ENCODE data around the gene ENDOV.
A peak's percentile ranks its signal among the peaks of the same experiment; 100 is the strongest.

The ENDOV gene

GRCh38 chr17:80414803-80415625, at the start of gene ENDOV:
TSS of gene ENDOV (plus strand) at chr17:80415167. CDS start at chr17:80415195, 28 bp downstream.
- peak within 1 kb of the TSS; percentile 80 for H3K9ac ChIP-seq (ENCODE audit: low read length)
- no peaks in the 10 kb centered on the region for H3K4me1 ChIP-seq (ENCODE audit: control insufficient read depth, low read depth, low read length)
- H3K36me3 ChIP-seq (ENCODE audit: control insufficient read depth, low read depth, low read length), result peaks cover 4% of the 10 kb centered on the region
- peak within 1 kb of the TSS; percentile 84 for H3K27ac ChIP-seq (ENCODE audit: low read length)
- peak within 1 kb of the TSS; percentile 96 for H3K4me3 ChIP-seq (ENCODE audit: low read length)
- H3K27me3 ChIP-seq (ENCODE audit: control insufficient read depth, insufficient read depth, low read length), result peaks cover 35% of the 10 kb centered on the region
- no peaks in the 10 kb centered on the region for H3K9me3 ChIP-seq (ENCODE audit: control insufficient read depth, low read depth, low read length)

DNA sequence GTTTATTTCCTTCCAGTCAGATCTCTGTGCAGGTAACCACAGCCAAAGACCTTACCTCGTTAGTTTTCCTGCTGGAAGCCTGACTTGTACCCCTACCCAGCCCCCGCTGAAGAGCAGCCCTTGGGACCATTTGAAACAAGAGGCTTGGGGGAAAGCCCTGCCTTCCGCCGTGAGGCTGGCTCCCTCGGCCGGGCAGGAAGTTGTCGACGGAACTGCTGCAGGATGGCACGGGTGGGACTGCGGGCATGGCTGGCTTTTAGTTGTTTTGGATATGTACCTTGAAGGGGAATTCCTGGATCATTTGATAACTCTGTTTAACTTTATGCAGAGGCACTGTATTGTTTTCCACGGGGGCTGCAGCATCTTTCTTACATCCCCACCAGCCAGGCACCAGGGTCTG, 49.0 kb upstream of the ENDOV start:
- Histone ChIP-seq H3K4me3 (ENCODE audit: low read length) (no peak overlapping the region), H3K36me3 (ENCODE audit: control insufficient read depth, low read depth, low read length) (peaks cover 50% of the 10 kb centered on the region), H3K4me1 (ENCODE audit: control insufficient read depth, low read depth, low read length) (no peaks in the 10 kb centered on the region), H3K27ac (ENCODE audit: low read length) (no peak overlapping the region), H3K9ac (ENCODE audit: low read length) (no peak overlapping the region), H3K27me3 (ENCODE audit: control insufficient read depth, insufficient read depth, low read length) (no peaks in the 10 kb centered on the region), H3K9me3 (ENCODE audit: control insufficient read depth, low read depth, low read length) (no peaks in the 10 kb centered on the region)

DNA sequence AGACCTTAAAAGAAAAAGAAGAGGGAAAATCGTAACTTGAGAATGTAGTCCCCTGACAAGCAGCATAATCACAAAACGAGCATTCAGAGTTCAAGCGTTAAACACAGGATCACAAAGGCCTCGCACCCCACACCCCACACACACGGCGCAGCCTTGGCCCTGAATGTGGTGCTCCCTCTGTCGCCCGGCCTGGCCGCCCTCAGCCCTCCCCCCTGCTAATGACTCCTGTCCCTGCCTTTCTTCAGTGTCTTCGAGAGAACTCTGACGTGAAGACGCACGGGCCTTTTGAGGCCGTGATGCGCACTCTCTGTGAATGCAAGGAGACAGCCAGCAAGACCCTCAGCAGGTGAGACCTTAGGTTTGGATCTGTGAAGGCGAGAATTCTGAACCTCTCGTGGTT, 47.5 kb upstream of the ENDOV start:
- no peaks in the 10 kb centered on the region for H3K9me3 ChIP-seq (ENCODE audit: control insufficient read depth, low read depth, low read length)
- H3K27me3 ChIP-seq (ENCODE audit: control insufficient read depth, insufficient read depth, low read length), result no peaks in the 10 kb centered on the region
- H3K27ac ChIP-seq (ENCODE audit: low read length), result no peak overlapping the region
- no peak overlapping the region for H3K9ac ChIP-seq (ENCODE audit: low read length)
- H3K4me1 ChIP-seq (ENCODE audit: control insufficient read depth, low read depth, low read length), result no peaks in the 10 kb centered on the region
- H3K4me3 ChIP-seq (ENCODE audit: low read length), result no peak overlapping the region
- peaks cover 50% of the 10 kb centered on the region for H3K36me3 ChIP-seq (ENCODE audit: control insufficient read depth, low read depth, low read length)

GRCh38 chr17:80371196-80371595, 43.8 kb upstream of the ENDOV start:
- H3K36me3 ChIP-seq (ENCODE audit: control insufficient read depth, low read depth, low read length), result peaks cover 51% of the 10 kb centered on the region
- no peak overlapping the region for H3K9ac ChIP-seq (ENCODE audit: low read length)
- H3K9me3 ChIP-seq (ENCODE audit: control insufficient read depth, low read depth, low read length), result no peaks in the 10 kb centered on the region
- H3K27me3 ChIP-seq (ENCODE audit: control insufficient read depth, insufficient read depth, low read length), result no peaks in the 10 kb centered on the region
- H3K4me1 ChIP-seq (ENCODE audit: control insufficient read depth, low read depth, low read length), result peaks cover 6% of the 10 kb centered on the region
- H3K27ac ChIP-seq (ENCODE audit: low read length), result no peak overlapping the region
- no peak overlapping the region for H3K4me3 ChIP-seq (ENCODE audit: low read length)

- Histone ChIP-seq H3K27me3 (ENCODE audit: control insufficient read depth, insufficient read depth, low read length) (no peaks in the 10 kb centered on the region), H3K9me3 (ENCODE audit: control insufficient read depth, low read depth, low read length) (no peaks in the 10 kb centered on the region), H3K9ac (ENCODE audit: low read length) (no peak overlapping the region), H3K27ac (ENCODE audit: low read length) (no peak overlapping the region), H3K4me3 (ENCODE audit: low read length) (no peak overlapping the region), H3K4me1 (ENCODE audit: control insufficient read depth, low read depth, low read length) (peaks cover 6% of the 10 kb centered on the region), H3K36me3 (ENCODE audit: control insufficient read depth, low read depth, low read length) (peaks cover 58% of the 10 kb centered on the region)
These were observed 42.5 kb upstream of the ENDOV start for GRCh38 chr17:80372456-80372855.

DNA sequence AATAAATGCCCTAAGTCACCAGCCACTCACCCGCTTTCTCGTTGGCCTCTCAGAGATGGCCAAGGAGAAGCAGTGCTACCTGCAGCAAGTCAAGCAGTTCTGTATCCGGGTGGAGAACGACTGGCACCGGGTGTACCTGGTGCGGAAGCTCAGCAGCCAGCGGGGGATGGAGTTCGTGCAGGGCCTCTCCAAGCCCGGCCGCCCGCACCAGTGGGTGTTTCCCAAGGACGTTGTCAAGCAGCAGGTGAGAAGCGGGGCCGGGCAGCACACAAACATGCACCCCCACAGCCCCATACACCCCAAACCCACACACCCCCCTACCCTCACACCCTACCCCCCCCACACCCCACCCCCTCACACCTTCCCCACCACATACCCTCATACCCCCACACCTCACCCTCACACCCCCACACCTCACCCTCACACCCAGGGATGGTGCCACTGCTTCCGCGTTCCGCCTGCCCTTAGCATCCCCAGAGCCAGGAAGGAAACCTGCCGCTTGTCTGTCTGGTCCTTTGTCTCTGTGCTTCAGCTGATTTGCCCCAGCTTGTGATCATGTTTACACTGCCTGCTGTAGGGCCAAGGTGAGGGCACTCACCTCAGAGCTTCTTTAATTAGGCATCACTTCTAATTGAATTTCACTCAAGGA, 41.9 kb upstream of the ENDOV start:
- no peak overlapping the region for H3K9ac ChIP-seq (ENCODE audit: low read length)
- H3K27me3 ChIP-seq (ENCODE audit: control insufficient read depth, insufficient read depth, low read length), result no peaks in the 10 kb centered on the region
- peaks cover 6% of the 10 kb centered on the region for H3K4me1 ChIP-seq (ENCODE audit: control insufficient read depth, low read depth, low read length)
- H3K9me3 ChIP-seq (ENCODE audit: control insufficient read depth, low read depth, low read length), result no peaks in the 10 kb centered on the region
- H3K36me3 ChIP-seq (ENCODE audit: control insufficient read depth, low read depth, low read length), result peaks cover 59% of the 10 kb centered on the region
- no peak overlapping the region for H3K27ac ChIP-seq (ENCODE audit: low read length)
- H3K4me3 ChIP-seq (ENCODE audit: low read length), result no peak overlapping the region

- Histone ChIP-seq H3K9me3 (ENCODE audit: control insufficient read depth, low read depth, low read length) (no peaks in the 10 kb centered on the region), H3K27me3 (ENCODE audit: control insufficient read depth, insufficient read depth, low read length) (no peaks in the 10 kb centered on the region), H3K4me1 (ENCODE audit: control insufficient read depth, low read depth, low read length) (peaks cover 6% of the 10 kb centered on the region), H3K36me3 (ENCODE audit: control insufficient read depth, low read depth, low read length) (peaks cover 61% of the 10 kb centered on the region), H3K27ac (ENCODE audit: low read length) (no peak overlapping the region), H3K4me3 (ENCODE audit: low read length) (no peak overlapping the region), H3K9ac (ENCODE audit: low read length) (no peak overlapping the region)
These were observed 40.8 kb upstream of the ENDOV start for GRCh38 chr17:80374039-80374731.

DNA sequence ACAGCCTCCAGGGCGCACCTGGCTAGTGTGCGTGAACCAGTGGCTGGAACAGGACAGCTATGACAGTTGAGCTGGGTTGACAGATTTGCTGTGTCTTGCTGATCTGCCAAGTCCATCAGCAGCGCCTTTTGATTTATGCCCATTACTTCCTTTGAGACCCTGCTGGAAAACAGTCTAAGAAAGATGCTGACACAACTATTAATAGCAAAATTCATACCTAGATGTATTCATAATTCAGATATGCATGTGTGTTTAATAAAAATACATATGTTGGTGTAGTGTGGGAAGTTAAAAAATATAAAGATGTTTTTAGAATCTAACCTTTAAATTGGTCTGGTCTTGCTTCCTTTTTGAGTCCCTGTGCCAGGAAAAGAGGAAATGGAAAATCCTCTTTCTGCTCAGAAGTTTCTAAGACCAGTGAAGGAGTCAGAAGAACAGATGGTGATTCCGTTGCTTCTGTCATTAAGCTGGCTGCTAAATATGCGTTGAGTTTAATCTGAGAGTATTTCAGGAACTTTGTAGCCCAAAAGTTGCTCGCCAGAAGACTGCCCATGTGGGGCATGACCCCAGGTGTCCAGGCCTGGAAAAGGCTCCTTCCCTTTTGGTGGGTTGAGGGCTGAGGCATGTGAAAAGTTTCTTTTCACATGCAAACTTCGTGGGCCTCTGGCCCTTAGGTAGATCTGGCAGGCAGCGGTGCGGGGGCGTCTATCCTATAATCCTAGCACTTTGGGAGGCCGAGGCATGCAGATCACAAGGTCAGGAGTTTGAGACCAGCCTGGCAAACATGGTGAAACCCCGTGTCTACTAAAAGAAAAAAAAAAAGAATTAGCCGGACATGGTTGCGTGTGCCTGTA, 40.0 kb upstream of the ENDOV start:
- Histone ChIP-seq H3K4me1 (ENCODE audit: control insufficient read depth, low read depth, low read length) (peaks cover 6% of the 10 kb centered on the region), H3K36me3 (ENCODE audit: control insufficient read depth, low read depth, low read length) (peaks cover 61% of the 10 kb centered on the region), H3K4me3 (ENCODE audit: low read length) (no peak overlapping the region), H3K9me3 (ENCODE audit: control insufficient read depth, low read depth, low read length) (no peaks in the 10 kb centered on the region), H3K27me3 (ENCODE audit: control insufficient read depth, insufficient read depth, low read length) (no peaks in the 10 kb centered on the region), H3K9ac (ENCODE audit: low read length) (no peak overlapping the region), H3K27ac (ENCODE audit: low read length) (no peak overlapping the region)

- H3K4me3 ChIP-seq (ENCODE audit: low read length), result no peak overlapping the region
- H3K9me3 ChIP-seq (ENCODE audit: control insufficient read depth, low read depth, low read length), result no peaks in the 10 kb centered on the region
- no peak overlapping the region for H3K9ac ChIP-seq (ENCODE audit: low read length)
- H3K4me1 ChIP-seq (ENCODE audit: control insufficient read depth, low read depth, low read length), result peaks cover 6% of the 10 kb centered on the region
- H3K27me3 ChIP-seq (ENCODE audit: control insufficient read depth, insufficient read depth, low read length), result no peaks in the 10 kb centered on the region
- peaks cover 69% of the 10 kb centered on the region for H3K36me3 ChIP-seq (ENCODE audit: control insufficient read depth, low read depth, low read length)
- no peak overlapping the region for H3K27ac ChIP-seq (ENCODE audit: low read length)
These were observed 38.4 kb upstream of the ENDOV start for GRCh38 chr17:80376531-80376930.

GRCh38 chr17:80377798-80378197, 37.2 kb upstream of the ENDOV start:
- Histone ChIP-seq H3K27me3 (ENCODE audit: control insufficient read depth, insufficient read depth, low read length) (no peaks in the 10 kb centered on the region), H3K4me1 (ENCODE audit: control insufficient read depth, low read depth, low read length) (peaks cover 6% of the 10 kb centered on the region), H3K36me3 (ENCODE audit: control insufficient read depth, low read depth, low read length) (peaks cover 70% of the 10 kb centered on the region), H3K4me3 (ENCODE audit: low read length) (no peak overlapping the region), H3K9me3 (ENCODE audit: control insufficient read depth, low read depth, low read length) (no peaks in the 10 kb centered on the region), H3K27ac (ENCODE audit: low read length) (no peak overlapping the region), H3K9ac (ENCODE audit: low read length) (no peak overlapping the region)

GRCh38 chr17:80379348-80379747, 35.6 kb upstream of the ENDOV start:
- H3K4me1 ChIP-seq (ENCODE audit: control insufficient read depth, low read depth, low read length), result peaks cover 6% of the 10 kb centered on the region
- no peaks in the 10 kb centered on the region for H3K27me3 ChIP-seq (ENCODE audit: control insufficient read depth, insufficient read depth, low read length)
- no peak overlapping the region for H3K9ac ChIP-seq (ENCODE audit: low read length)
- H3K9me3 ChIP-seq (ENCODE audit: control insufficient read depth, low read depth, low read length), result no peaks in the 10 kb centered on the region
- H3K27ac ChIP-seq (ENCODE audit: low read length), result no peak overlapping the region
- H3K36me3 ChIP-seq (ENCODE audit: control insufficient read depth, low read depth, low read length), result peaks cover 73% of the 10 kb centered on the region
- no peak overlapping the region for H3K4me3 ChIP-seq (ENCODE audit: low read length)
